HepG2 (cell line): ENCODE measurements around the gene INTS2. TPM values are rescaled to one million over a fixed set of nuclear protein-coding genes. Genes with fewer than 3 reads are reported as not detected.

Source experiments
- AKAP8 ChIP-seq: sonication (generic); formaldehyde crosslinking; IDR thresholded peaks from 2 replicates; pipeline ENCODE4 v1.5.1; 2020; ENCODE audit warnings: mild to moderate bottlenecking, missing genetic modification reagents
- ARNTL ChIP-seq: sonication (generic); formaldehyde crosslinking; IDR thresholded peaks from 2 replicates; pipeline ENCODE4 v1.4.0; 2020; ENCODE audit warnings: mild to moderate bottlenecking, missing genetic modification reagents
- BRCA1 ChIP-seq: sonication (generic); formaldehyde crosslinking; IDR thresholded peaks from 2 replicates; pipeline ENCODE4 v1.4.0; 2020; ENCODE audit warnings: missing genetic modification reagents
- IKZF4 ChIP-seq: sonication (generic); formaldehyde crosslinking; IDR thresholded peaks from 2 replicates; pipeline ENCODE4 v1.5.1; 2020; ENCODE audit warnings: borderline replicate concordance, mild to moderate bottlenecking, low read depth, missing genetic modification reagents; ENCODE audit errors: not compliant biosample characterization
- IRX3 ChIP-seq: sonication (generic); formaldehyde crosslinking; IDR thresholded peaks from 2 replicates; pipeline ENCODE4 v1.8.1; 2023; ENCODE audit warnings: mild to moderate bottlenecking, low read depth, missing genetic modification reagents, borderline replicate concordance
- MED13 ChIP-seq: sonication (generic); formaldehyde crosslinking; IDR thresholded peaks from 2 replicates; pipeline ENCODE4 v1.5.0; 2020; ENCODE audit warnings: missing genetic modification reagents
- MEIS2 ChIP-seq: sonication (generic); formaldehyde crosslinking; IDR thresholded peaks from 2 replicates; pipeline ENCODE4 v1.9.0; 2021; ENCODE audit warnings: mild to moderate bottlenecking, missing genetic modification reagents
- MXD4 ChIP-seq: IDR thresholded peaks from 2 replicates; pipeline ENCODE4 v1.6.1; 2016; ENCODE audit warnings: mild to moderate bottlenecking, missing biosample characterization, missing genetic modification reagents
- MZF1 ChIP-seq: sonication (generic); formaldehyde crosslinking; IDR thresholded peaks from 2 replicates; pipeline ENCODE4 v1.8.1; 2023; ENCODE audit warnings: mild to moderate bottlenecking, missing genetic modification reagents, borderline replicate concordance
- SALL2 ChIP-seq: sonication (generic); formaldehyde crosslinking; IDR thresholded peaks from 2 replicates; pipeline ENCODE4 v1.8.1; 2023; ENCODE audit warnings: mild to moderate bottlenecking, missing genetic modification reagents, inconsistent platforms
- SRF ChIP-seq: IDR thresholded peaks from 2 replicates; pipeline ENCODE4 v1.6.1; 2011; ENCODE audit warnings: mild to moderate bottlenecking, low read depth, low read length, moderate library complexity
- TFAP4 ChIP-seq: sonication (generic); IDR thresholded peaks from 2 replicates; pipeline ENCODE4 v1.6.1; 2016; ENCODE audit warnings: low read depth, borderline replicate concordance
- XBP1 ChIP-seq: sonication (generic); formaldehyde crosslinking; IDR thresholded peaks from 2 replicates; pipeline ENCODE4 v1.5.0; 2020; ENCODE audit warnings: missing genetic modification reagents
- ZBTB40 ChIP-seq, 2 experiments: fragments of 450-650 bp in 1 of 2; sonication (generic) in 1 of 2; formaldehyde crosslinking in 1 of 2; IDR thresholded peaks; 2 replicates each; pipeline versions ENCODE4 v1.6.1 to v1.8.0; 2016 to 2022; ENCODE audit warnings: antibody characterized with exemption in 1 of 2, mild to moderate bottlenecking in 1 of 2, missing genetic modification reagents in 1 of 2
- ZMYM2 ChIP-seq: sonication (generic); formaldehyde crosslinking; IDR thresholded peaks from 2 replicates; pipeline ENCODE4 v1.8.0; 2022; ENCODE audit warnings: mild to moderate bottlenecking, missing genetic modification reagents
- ZNF331 ChIP-seq: sonication (generic); formaldehyde crosslinking; IDR thresholded peaks from 2 replicates; pipeline ENCODE4 v1.4.0; 2020; ENCODE audit warnings: missing genetic modification reagents
- ZNF350 ChIP-seq: sonication (generic); formaldehyde crosslinking; IDR thresholded peaks from 2 replicates; pipeline ENCODE4 v1.4.0; 2020; ENCODE audit warnings: mild to moderate bottlenecking, low read depth, missing genetic modification reagents, borderline replicate concordance
- ZNF563 ChIP-seq: sonication (generic); formaldehyde crosslinking; IDR thresholded peaks from 2 replicates; pipeline ENCODE4 v1.8.0; 2022; ENCODE audit warnings: mild to moderate bottlenecking, moderate library complexity, missing genetic modification reagents
- ZSCAN20 ChIP-seq: sonication (generic); formaldehyde crosslinking; IDR thresholded peaks from 2 replicates; pipeline ENCODE4 v1.4.0; 2020; ENCODE audit warnings: missing genetic modification reagents, mild to moderate bottlenecking, borderline replicate concordance
- ZSCAN25 ChIP-seq: sonication (generic); formaldehyde crosslinking; IDR thresholded peaks from 2 replicates; pipeline ENCODE4 v1.8.0; 2022; ENCODE audit warnings: mild to moderate bottlenecking, missing genetic modification reagents
- polyA plus RNA-seq, 8 experiments: library from polyadenylated mRNA; depleted of rRNA in 3 of 8; stranded (reverse) in 7 of 8; unstranded in 1 of 8; fragments of >200 nt; fragmentation: Illumina TruSeq in 4 of 8; extraction: Trizol in 4 of 8; gene quantifications; 2 replicates each; pipeline versions ENCODE4 v1.2.1 to v1.2.3, GENCODE V29; 2011 to 2016; ENCODE audit warnings: low read depth in 4 of 8, missing spikeins in 1 of 8, mixed read lengths in 1 of 8; ENCODE audit not compliant: insufficient read depth in 1 of 8
- total RNA-seq, 5 experiments: library from RNA; depleted of rRNA; stranded (reverse); fragments of >200 nt; fragmentation: Illumina TruSeq; extraction: Trizol; gene quantifications; 2 replicates each; pipeline ENCODE4 v1.2.3, GENCODE V29; 2016; ENCODE audit warnings: low read depth in 1 of 5

The INTS2 gene
- total and polyA plus RNA-seq, 2 of the 13 experiments (the other 11 are each of a cell fraction or from before 2014, with no cell fraction given), result 20.5 to 30.2 TPM

GRCh38 chr17:61927208-61928100, at the start of gene INTS2 (continued):
- TF ChIP-seq BRCA1 (CRISPR knock-in tag) (no peak), ZNF350 (CRISPR knock-in tag) (peak; percentile 97), ZSCAN20 (CRISPR knock-in tag) (no peak), IKZF4 (CRISPR knock-in tag) (peak; percentile 67), IRX3 (no peak), ZBTB40 (IDR thresholded peaks at IDR 0.05) (no peak), ZBTB40 (CRISPR knock-in tag; IDR thresholded peaks at IDR 0.05) (peak; percentile 90), ZNF331 (CRISPR knock-in tag) (peak; percentile 43; the same call in 1 of the 2 replicates), MEIS2 (CRISPR knock-in tag) (peak; percentile 49), XBP1 (CRISPR knock-in tag) (no peak), MED13 (CRISPR knock-in tag) (no peak), AKAP8 (CRISPR knock-in tag) (no peak; the same call in 1 of the 2 replicates), MXD4 (CRISPR knock-in tag) (peak; percentile 77; the same call in 1 of the 2 replicates), ZSCAN25 (CRISPR knock-in tag) (peak; percentile 89), ZNF563 (CRISPR knock-in tag) (peak; percentile 94), SRF (no peak), ARNTL (peak; percentile 73), ZMYM2 (peak; percentile 80), TFAP4 (0 out of 2 replicates have a peak, but pooled peaks have one; percentile 5), MZF1 (CRISPR knock-in tag) (no peak; the same call in 1 of the 2 replicates), SALL2 (peak; percentile 90)
